ENCODE results near the gene SPRN.
A peak's percentile ranks its signal among the peaks of the same experiment; 100 is the strongest.
"Not testable (repeated sequence)": the region's sequence is repeated elsewhere in the genome, so short reads cannot be mapped to it uniquely, and the experiment has no call there.

Gene SPRN

GRCh38 chr10:133377818-133378250, 46.6 kb downstream of the SPRN start:
- peaks cover 20 to 22% of the 10 kb centered on the region in 2 donors for H3K4me1 ChIP-seq (ENCODE audit: control insufficient read depth in 2 of 2, insufficient read depth in 2 of 2, low read length in 2 of 2)
- peak overlapping the region; percentile 70 to 80 for H3K9ac ChIP-seq (ENCODE audit: low read depth in 1 of 2, low read length in 2 of 2)
- peaks cover 0 to 2% of the 10 kb centered on the region in 2 donors for H3K36me3 ChIP-seq (ENCODE audit: control insufficient read depth in 2 of 2, insufficient read depth in 2 of 2, low read length in 2 of 2)
- H3K4me3 ChIP-seq (ENCODE audit: low read length in 2 of 2), result peak overlapping the region; percentile 74 to 82
- no peaks in the 10 kb centered on the region for H3K27me3 ChIP-seq (ENCODE audit: control insufficient read depth in 2 of 2, insufficient read depth in 2 of 2, low read length in 2 of 2)
- H3K27ac ChIP-seq (ENCODE audit: low read depth in 2 of 2, low read length in 2 of 2), result peak overlapping the region; percentile 76 to 86
- no peaks in the 10 kb centered on the region for H3K9me3 ChIP-seq (ENCODE audit: control insufficient read depth in 2 of 2, low read length in 2 of 2)

- Histone ChIP-seq H3K4me3 (ENCODE audit: low read length in 2 of 2) (peak overlapping the region in 1 of 2 donors; percentile 74), H3K4me1 (ENCODE audit: control insufficient read depth in 2 of 2, insufficient read depth in 2 of 2, low read length in 2 of 2) (peaks cover 21 to 23% of the 10 kb centered on the region in 2 donors), H3K9ac (ENCODE audit: low read depth in 1 of 2, low read length in 2 of 2) (no peak overlapping the region)
Observed at GRCh38 chr10:133377025-133377817, 47.2 kb downstream of the SPRN start.

GRCh38 chr10:133376183-133376582, 48.2 kb downstream of the SPRN start:
- not testable (repeated sequence) for H3K27ac ChIP-seq (ENCODE audit: low read depth in 2 of 2, low read length in 2 of 2); H3K4me3 ChIP-seq (ENCODE audit: low read length in 2 of 2); H3K9me3 ChIP-seq (ENCODE audit: control insufficient read depth in 2 of 2, low read length in 2 of 2); H3K9ac ChIP-seq (ENCODE audit: low read depth in 1 of 2, low read length in 2 of 2); H3K27me3 ChIP-seq (ENCODE audit: control insufficient read depth in 2 of 2, insufficient read depth in 2 of 2, low read length in 2 of 2); H3K36me3 ChIP-seq (ENCODE audit: control insufficient read depth in 2 of 2, insufficient read depth in 2 of 2, low read length in 2 of 2)
- H3K4me1 ChIP-seq (ENCODE audit: control insufficient read depth in 2 of 2, insufficient read depth in 2 of 2, low read length in 2 of 2), result peaks cover 24 to 26% of the 10 kb centered on the region in 2 donors

More at GRCh38 chr10:133377025-133377817, 47.2 kb downstream of the SPRN start:
- Histone ChIP-seq H3K27ac (ENCODE audit: low read depth in 2 of 2, low read length in 2 of 2) (no peak overlapping the region), H3K27me3 (ENCODE audit: control insufficient read depth in 2 of 2, insufficient read depth in 2 of 2, low read length in 2 of 2) (no peaks in the 10 kb centered on the region), H3K9me3 (ENCODE audit: control insufficient read depth in 2 of 2, low read length in 2 of 2) (no peaks in the 10 kb centered on the region), H3K36me3 (ENCODE audit: control insufficient read depth in 2 of 2, insufficient read depth in 2 of 2, low read length in 2 of 2) (peaks cover 0 to 2% of the 10 kb centered on the region in 2 donors)

- Histone ChIP-seq H3K27me3 (ENCODE audit: control insufficient read depth in 2 of 2, insufficient read depth in 2 of 2, low read length in 2 of 2) (no peaks in the 10 kb centered on the region), H3K4me1 (ENCODE audit: control insufficient read depth in 2 of 2, insufficient read depth in 2 of 2, low read length in 2 of 2) (peaks cover 24 to 26% of the 10 kb centered on the region in 2 donors), H3K9ac (ENCODE audit: low read depth in 1 of 2, low read length in 2 of 2) (no peak overlapping the region), H3K9me3 (ENCODE audit: control insufficient read depth in 2 of 2, low read length in 2 of 2) (no peaks in the 10 kb centered on the region), H3K4me3 (ENCODE audit: low read length in 2 of 2) (no peak overlapping the region), H3K36me3 (ENCODE audit: control insufficient read depth in 2 of 2, insufficient read depth in 2 of 2, low read length in 2 of 2) (peaks cover 2 to 3% of the 10 kb centered on the region in 2 donors), H3K27ac (ENCODE audit: low read depth in 2 of 2, low read length in 2 of 2) (no peak overlapping the region)
Observed at GRCh38 chr10:133375357-133376115, 48.9 kb downstream of the SPRN start.

GRCh38 chr10:133373174-133374090, 51.0 kb downstream of the SPRN start, which contains the start of gene ECHS1:
TSS of gene ECHS1 (minus strand) at chr10:133373354. CDS start at chr10:133373333, 21 bp downstream.
- Histone ChIP-seq H3K9ac (ENCODE audit: low read depth in 1 of 2, low read length in 2 of 2) (peak within 1 kb of the TSS; percentile 56 to 75), H3K9me3 (ENCODE audit: control insufficient read depth in 2 of 2, low read length in 2 of 2) (no peaks in the 10 kb centered on the region), H3K4me1 (ENCODE audit: control insufficient read depth in 2 of 2, insufficient read depth in 2 of 2, low read length in 2 of 2) (peaks cover 19 to 20% of the 10 kb centered on the region in 2 donors), H3K27me3 (ENCODE audit: control insufficient read depth in 2 of 2, insufficient read depth in 2 of 2, low read length in 2 of 2) (no peaks in the 10 kb centered on the region), H3K4me3 (ENCODE audit: low read length in 2 of 2) (peak within 1 kb of the TSS; percentile 71 to 93), H3K36me3 (ENCODE audit: control insufficient read depth in 2 of 2, insufficient read depth in 2 of 2, low read length in 2 of 2) (peaks cover 17 to 20% of the 10 kb centered on the region in 2 donors), H3K27ac (ENCODE audit: low read depth in 2 of 2, low read length in 2 of 2) (peak within 1 kb of the TSS; percentile 80 to 82)

- Histone ChIP-seq H3K4me3 (ENCODE audit: low read length in 2 of 2) (peak overlapping the region; percentile 20 to 93), H3K36me3 (ENCODE audit: control insufficient read depth in 2 of 2, insufficient read depth in 2 of 2, low read length in 2 of 2) (peaks cover 23 to 25% of the 10 kb centered on the region in 2 donors), H3K9me3 (ENCODE audit: control insufficient read depth in 2 of 2, low read length in 2 of 2) (no peaks in the 10 kb centered on the region), H3K27me3 (ENCODE audit: control insufficient read depth in 2 of 2, insufficient read depth in 2 of 2, low read length in 2 of 2) (no peaks in the 10 kb centered on the region), H3K27ac (ENCODE audit: low read depth in 2 of 2, low read length in 2 of 2) (no peak overlapping the region), H3K4me1 (ENCODE audit: control insufficient read depth in 2 of 2, insufficient read depth in 2 of 2, low read length in 2 of 2) (peaks cover 11 to 12% of the 10 kb centered on the region in 2 donors), H3K9ac (ENCODE audit: low read depth in 1 of 2, low read length in 2 of 2) (no peak overlapping the region)
Observed at GRCh38 chr10:133372507-133372906, 51.9 kb downstream of the SPRN start.
